NCI-H1694 treated with DMSO at 0.1 percent for 48 hours (cell line): ENCODE measurements around the gene IL22RA1.

ENCODE experiments used
- DNase-seq: peaks from one replicate; lab custom pipeline; 2025; lab: John Stamatoyannopoulos, UW

The IL22RA1 gene

GRCh38 chr1:24074817-24075589 lies 67.9 kb downstream of the IL22RA1 start:
- no peak for DNase-seq

DNA sequence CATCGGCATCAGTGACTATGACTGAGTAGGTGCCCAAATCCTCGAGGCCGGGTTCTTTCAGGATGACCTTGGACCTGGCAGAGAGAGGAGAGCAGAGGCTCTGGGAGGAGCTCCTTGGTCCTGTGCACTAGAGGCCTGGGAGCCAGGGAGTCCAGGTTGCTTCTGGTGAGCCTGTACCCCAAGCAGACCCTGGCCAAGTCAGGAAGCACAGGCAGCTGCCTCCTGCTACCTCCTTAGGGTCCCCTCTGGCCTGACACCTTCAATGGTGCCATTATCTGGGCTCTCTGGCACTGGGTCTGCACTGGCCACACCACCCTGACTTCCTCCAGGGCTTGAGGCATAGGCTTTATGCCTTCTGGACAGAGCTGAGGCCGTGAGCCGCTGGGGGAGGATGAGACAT lies 68.7 kb downstream of the IL22RA1 start:
- no peak for DNase-seq

DNA sequence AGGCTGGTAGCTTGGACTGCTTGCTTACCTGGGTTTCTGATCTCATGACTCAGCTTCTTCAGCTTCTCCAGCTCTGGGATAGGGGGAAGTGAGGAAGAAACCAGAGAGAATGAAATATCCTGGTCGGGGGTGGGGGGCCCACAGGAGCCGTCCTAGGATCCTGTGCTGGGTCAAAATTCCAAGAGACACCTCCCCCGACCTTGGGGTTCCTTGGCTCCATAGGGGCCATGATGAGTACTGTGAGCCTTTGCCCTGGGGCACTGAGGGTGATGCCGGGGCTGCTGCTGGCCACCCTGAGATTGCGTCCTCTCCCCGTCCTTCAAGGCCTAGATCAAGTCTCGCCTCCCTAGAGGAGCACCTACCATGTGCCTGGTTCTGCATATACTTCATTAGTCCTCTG lies 71.0 kb downstream of the IL22RA1 start:
- DNase-seq = no peak

DNA sequence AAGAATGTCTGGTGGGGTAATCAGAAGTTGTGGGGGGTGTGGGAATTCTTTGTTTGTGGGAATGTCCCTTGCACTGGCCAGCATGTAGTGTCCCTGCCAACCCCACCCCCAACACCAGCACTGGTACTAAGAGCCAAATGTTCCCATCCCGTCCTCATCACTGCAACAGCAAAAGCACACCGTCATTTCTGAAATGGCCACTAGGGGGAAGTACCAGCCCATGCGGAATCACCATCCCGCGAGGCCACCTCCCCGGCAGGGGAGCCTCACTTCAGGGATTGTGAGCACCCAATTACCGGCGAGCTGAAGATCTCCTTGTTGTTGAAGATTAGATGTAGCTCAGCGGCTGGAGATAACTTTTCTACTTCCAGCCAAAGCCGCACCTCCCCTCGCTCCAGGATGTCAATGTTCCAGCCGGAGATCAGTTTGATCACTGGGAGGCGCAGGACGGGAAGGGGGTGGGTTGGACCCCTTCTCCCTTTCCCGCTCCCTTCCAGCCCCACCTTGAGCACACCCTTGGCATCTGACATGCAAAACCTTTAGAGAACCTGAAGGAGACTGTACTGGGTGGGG lies 72.0 kb downstream of the IL22RA1 start:
- DNase-seq = peak; percentile 65

GRCh38 chr1:24069817-24070216 lies 73.1 kb downstream of the IL22RA1 start:
- DNase-seq = no peak
